Activated T-cell treated with anti-CD3 and anti-CD28 coated beads, Interleukin-2, amount 50 U/mL, for 24 hours (primary cell): ENCODE data around the gene OSBPL10.
"Not testable (repeated sequence)": the region's sequence is repeated elsewhere in the genome, so short reads cannot be mapped to it uniquely, and the experiment has no call there.

ENCODE experiments used
- DNase-seq: peaks from one replicate; pipeline ENCODE4 v3.0.0-alpha.2; 2020
- H3K27ac Mint-ChIP-seq: 2 replicates; pipeline ENCODE4 v1.8.0; 2020; ENCODE audit warnings: mild to moderate bottlenecking, mixed read lengths
- H3K27me3 Mint-ChIP-seq: 2 replicates; pipeline ENCODE4 v1.8.0; 2020; ENCODE audit warnings: mixed read lengths
- H3K36me3 Mint-ChIP-seq: 2 replicates; pipeline ENCODE4 v1.8.0; 2020; ENCODE audit warnings: low read depth, mixed read lengths
- H3K4me1 Mint-ChIP-seq: 2 replicates; pipeline ENCODE4 v1.8.0; 2020; ENCODE audit warnings: low read depth, mixed read lengths
- H3K4me3 Mint-ChIP-seq: 2 replicates; pipeline ENCODE4 v1.8.0; 2020; ENCODE audit warnings: mild to moderate bottlenecking, moderate library complexity, mixed read lengths
- H3K9me3 Mint-ChIP-seq: 2 replicates; pipeline ENCODE4 v1.8.0; 2020; ENCODE audit warnings: mixed read lengths

Gene OSBPL10

GRCh38 chr3:31813197-31813596 is 167.9 kb downstream of the OSBPL10 start:
- H3K27ac Mint-ChIP-seq, result no peak overlapping the region
- H3K9me3 Mint-ChIP-seq, result no peaks in the 10 kb centered on the region
- H3K27me3 Mint-ChIP-seq, result no peaks in the 10 kb centered on the region
- H3K4me1 Mint-ChIP-seq, result no peaks in the 10 kb centered on the region
- no peak overlapping the region for H3K4me3 Mint-ChIP-seq
- H3K36me3 Mint-ChIP-seq, result no peaks in the 10 kb centered on the region
- DNase-seq, result no peak

DNA sequence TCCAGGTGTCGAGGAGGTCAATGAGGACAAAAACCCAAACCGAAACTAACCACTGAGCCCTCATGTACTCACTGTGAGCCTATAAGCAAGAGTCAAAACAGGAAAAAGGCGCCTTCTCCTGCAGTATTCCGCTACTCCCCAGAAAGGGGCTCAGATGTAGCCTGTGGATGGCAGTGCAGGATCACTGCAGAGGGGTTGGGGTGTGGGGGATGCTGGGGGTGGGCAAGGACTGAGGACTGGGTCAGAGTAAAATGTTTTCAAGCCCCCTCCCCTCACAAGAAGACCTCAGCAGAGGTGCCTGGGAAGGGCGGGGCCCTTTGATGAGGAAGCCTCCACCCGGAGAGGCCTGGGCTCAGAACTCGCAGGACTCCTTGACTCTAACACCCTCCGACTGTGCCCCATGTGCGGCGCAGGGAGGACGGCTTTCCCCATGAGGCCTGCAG is 170.1 kb downstream of the OSBPL10 start:
- DNase-seq, result no peak
- no peak overlapping the region for H3K27ac Mint-ChIP-seq
- no peaks in the 10 kb centered on the region for H3K36me3 Mint-ChIP-seq
- no peak overlapping the region for H3K4me3 Mint-ChIP-seq
- no peaks in the 10 kb centered on the region for H3K27me3 Mint-ChIP-seq
- H3K9me3 Mint-ChIP-seq, result no peaks in the 10 kb centered on the region
- no peaks in the 10 kb centered on the region for H3K4me1 Mint-ChIP-seq

GRCh38 chr3:31808143-31808720 is 172.8 kb downstream of the OSBPL10 start:
- H3K4me1 Mint-ChIP-seq, result no peaks in the 10 kb centered on the region
- H3K36me3 Mint-ChIP-seq, result no peaks in the 10 kb centered on the region
- H3K27ac Mint-ChIP-seq, result no peak overlapping the region

DNA sequence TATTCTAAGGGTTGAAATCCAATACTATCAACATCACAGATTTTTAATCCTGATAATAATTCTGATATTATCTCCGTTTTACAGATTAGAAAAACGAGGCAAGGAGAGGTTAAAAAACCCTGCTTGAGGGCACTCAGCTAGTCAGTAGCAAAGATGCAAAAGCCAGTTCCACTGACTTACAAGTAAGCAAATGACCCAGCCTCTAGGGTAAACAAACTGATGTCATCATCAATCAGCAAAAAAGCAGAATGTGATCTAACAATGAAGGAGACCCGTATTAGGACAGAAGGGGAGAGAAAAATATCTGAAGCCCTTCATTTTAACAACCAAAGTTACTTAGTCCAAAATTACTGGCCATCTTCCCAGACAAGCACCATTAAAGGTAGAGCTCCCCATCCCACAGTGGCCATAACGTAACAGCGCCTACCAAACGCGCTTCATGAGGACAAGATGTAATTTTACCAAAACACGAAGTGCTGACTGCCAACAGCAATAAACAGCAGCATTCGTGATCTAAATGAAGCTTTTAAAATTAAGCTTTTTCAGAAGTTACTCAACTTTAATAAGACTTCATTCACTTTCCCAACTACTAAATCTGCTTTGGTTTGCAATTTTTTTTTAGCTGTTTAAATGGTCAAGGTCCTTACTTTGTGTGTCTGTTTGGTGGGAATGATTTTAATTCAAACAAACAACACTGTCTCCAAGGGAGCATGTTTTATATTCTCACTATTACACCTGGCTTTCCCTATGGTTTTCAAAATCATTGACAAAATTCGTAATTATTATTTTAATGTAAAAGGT is 176.6 kb downstream of the OSBPL10 start:
- no peak overlapping the region for H3K4me3 Mint-ChIP-seq
- H3K27ac Mint-ChIP-seq, result no peak overlapping the region
- H3K9me3 Mint-ChIP-seq, result no peaks in the 10 kb centered on the region
- no peak for DNase-seq
- no peaks in the 10 kb centered on the region for H3K4me1 Mint-ChIP-seq
- H3K36me3 Mint-ChIP-seq, result no peaks in the 10 kb centered on the region
- no peaks in the 10 kb centered on the region for H3K27me3 Mint-ChIP-seq

More at GRCh38 chr3:31808143-31808720, 172.8 kb downstream of the OSBPL10 start:
- Mint-ChIP-seq H3K9me3 (no peaks in the 10 kb centered on the region), H3K4me3 (no peak overlapping the region), H3K27me3 (no peaks in the 10 kb centered on the region)
- DNase-seq, result no peak

- no peaks in the 10 kb centered on the region for H3K4me1 Mint-ChIP-seq
- H3K27ac Mint-ChIP-seq, result no peak overlapping the region
- no peak overlapping the region for H3K4me3 Mint-ChIP-seq
- no peaks in the 10 kb centered on the region for H3K9me3 Mint-ChIP-seq
- no peaks in the 10 kb centered on the region for H3K36me3 Mint-ChIP-seq
- no peaks in the 10 kb centered on the region for H3K27me3 Mint-ChIP-seq
- DNase-seq, result no peak
Measured at GRCh38 chr3:31802981-31803740, 177.9 kb downstream of the OSBPL10 start.

- Mint-ChIP-seq H3K4me3 (no peak overlapping the region), H3K27ac (no peak overlapping the region), H3K4me1 (no peaks in the 10 kb centered on the region), H3K36me3 (no peaks in the 10 kb centered on the region), H3K9me3 (no peaks in the 10 kb centered on the region), H3K27me3 (no peaks in the 10 kb centered on the region)
- DNase-seq, result no peak
Measured at GRCh38 chr3:31800436-31800835, 180.6 kb downstream of the OSBPL10 start.

- no peaks in the 10 kb centered on the region for H3K36me3 Mint-ChIP-seq
- no peaks in the 10 kb centered on the region for H3K9me3 Mint-ChIP-seq
- H3K27ac Mint-ChIP-seq, result no peak overlapping the region
- no peaks in the 10 kb centered on the region for H3K27me3 Mint-ChIP-seq
- no peaks in the 10 kb centered on the region for H3K4me1 Mint-ChIP-seq
- H3K4me3 Mint-ChIP-seq, result no peak overlapping the region
- DNase-seq, result no peak
Measured at GRCh38 chr3:31798840-31799239, 182.2 kb downstream of the OSBPL10 start.

- H3K36me3 Mint-ChIP-seq, result no peaks in the 10 kb centered on the region
- H3K4me1 Mint-ChIP-seq, result no peaks in the 10 kb centered on the region
- H3K27me3 Mint-ChIP-seq, result no peaks in the 10 kb centered on the region
- no peak overlapping the region for H3K4me3 Mint-ChIP-seq
- no peak overlapping the region for H3K27ac Mint-ChIP-seq
- no peaks in the 10 kb centered on the region for H3K9me3 Mint-ChIP-seq
- DNase-seq, result no peak
Measured at GRCh38 chr3:31793821-31794220, 187.2 kb downstream of the OSBPL10 start.

- Mint-ChIP-seq H3K9me3 (no peaks in the 10 kb centered on the region), H3K4me1 (no peaks in the 10 kb centered on the region), H3K27ac (no peak overlapping the region), H3K36me3 (no peaks in the 10 kb centered on the region), H3K27me3 (no peaks in the 10 kb centered on the region), H3K4me3 (no peak overlapping the region)
- DNase-seq, result no peak
Measured at GRCh38 chr3:31791090-31791430, 190.0 kb downstream of the OSBPL10 start.

- no peak for DNase-seq
- Mint-ChIP-seq H3K4me3 (no peak overlapping the region), H3K4me1 (no peaks in the 10 kb centered on the region), H3K36me3 (no peaks in the 10 kb centered on the region), H3K27me3 (no peaks in the 10 kb centered on the region), H3K9me3 (no peaks in the 10 kb centered on the region), H3K27ac (no peak overlapping the region)
Measured at GRCh38 chr3:31790193-31791089, 190.6 kb downstream of the OSBPL10 start.

DNA sequence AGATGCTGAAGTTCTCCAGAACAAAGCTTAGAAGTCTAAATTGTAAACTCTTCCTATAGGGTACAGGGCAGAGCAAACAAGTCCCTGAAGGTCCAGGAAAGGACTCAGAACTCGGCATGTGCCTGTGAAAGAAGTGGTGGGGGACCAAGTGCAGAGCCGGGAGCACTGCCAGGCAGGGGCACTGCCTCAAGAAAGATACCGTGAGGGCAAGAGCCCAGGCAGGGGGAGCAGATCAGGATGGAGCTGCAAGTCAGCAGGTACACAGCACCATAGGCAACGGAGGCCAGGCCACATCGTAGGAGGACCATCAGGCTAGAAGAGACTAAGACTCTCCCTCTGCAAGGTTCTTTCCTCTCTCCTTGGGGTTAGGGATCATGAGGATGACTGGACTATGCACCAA is 191.6 kb downstream of the OSBPL10 start:
- no peaks in the 10 kb centered on the region for H3K27me3 Mint-ChIP-seq
- no peaks in the 10 kb centered on the region for H3K9me3 Mint-ChIP-seq
- H3K27ac Mint-ChIP-seq, result no peak overlapping the region
- DNase-seq, result no peak
- no peaks in the 10 kb centered on the region for H3K36me3 Mint-ChIP-seq
- H3K4me3 Mint-ChIP-seq, result no peak overlapping the region
- H3K4me1 Mint-ChIP-seq, result no peaks in the 10 kb centered on the region

- Mint-ChIP-seq H3K27ac (no peak overlapping the region), H3K27me3 (peaks cover 9% of the 10 kb centered on the region), H3K36me3 (no peaks in the 10 kb centered on the region), H3K4me1 (no peaks in the 10 kb centered on the region), H3K9me3 (no peaks in the 10 kb centered on the region), H3K4me3 (no peak overlapping the region)
- no peak for DNase-seq
Measured at GRCh38 chr3:31785734-31786133, 195.3 kb downstream of the OSBPL10 start.

DNA sequence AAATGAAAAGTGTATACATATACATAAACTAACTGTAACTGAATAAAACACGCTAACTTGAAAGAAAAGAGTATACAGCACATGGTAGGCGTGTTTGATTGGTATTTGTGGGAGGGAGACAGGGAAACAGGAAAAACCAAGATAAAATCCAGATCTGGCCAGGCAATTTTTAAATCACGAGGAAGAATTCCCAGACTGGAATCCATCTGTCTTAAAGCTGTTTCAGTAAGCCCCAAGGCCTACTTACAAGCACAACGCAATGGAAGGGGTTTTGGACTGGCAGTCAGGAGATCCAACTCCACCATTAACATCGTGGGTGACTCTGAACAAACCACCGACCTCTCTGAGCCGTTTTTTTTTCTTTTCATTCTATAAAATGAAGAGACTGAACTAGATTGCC is 195.8 kb downstream of the OSBPL10 start:
- DNase-seq, result no peak
- no peaks in the 10 kb centered on the region for H3K36me3 Mint-ChIP-seq
- peaks cover 11% of the 10 kb centered on the region for H3K27me3 Mint-ChIP-seq
- no peaks in the 10 kb centered on the region for H3K9me3 Mint-ChIP-seq
- no peak overlapping the region for H3K27ac Mint-ChIP-seq
- no peaks in the 10 kb centered on the region for H3K4me1 Mint-ChIP-seq
- no peak overlapping the region for H3K4me3 Mint-ChIP-seq

GRCh38 chr3:31783851-31784250 is 197.2 kb downstream of the OSBPL10 start:
- H3K36me3 Mint-ChIP-seq, H3K27ac Mint-ChIP-seq, H3K9me3 Mint-ChIP-seq, DNase-seq, H3K4me1 Mint-ChIP-seq, H3K4me3 Mint-ChIP-seq: not testable (repeated sequence)
- H3K27me3 Mint-ChIP-seq, result peaks cover 17% of the 10 kb centered on the region
